ENCODE data around the gene DOCK10. TPM values are rescaled to one million over a fixed set of nuclear protein-coding genes. Genes with fewer than 3 reads are reported as not detected.
A peak's percentile ranks its signal among the peaks of the same experiment; 100 is the strongest.

The DOCK10 gene
- total and polyA plus RNA-seq, 4 donors: 7.6 to 81.8 (median 42.6) TPM

DNA sequence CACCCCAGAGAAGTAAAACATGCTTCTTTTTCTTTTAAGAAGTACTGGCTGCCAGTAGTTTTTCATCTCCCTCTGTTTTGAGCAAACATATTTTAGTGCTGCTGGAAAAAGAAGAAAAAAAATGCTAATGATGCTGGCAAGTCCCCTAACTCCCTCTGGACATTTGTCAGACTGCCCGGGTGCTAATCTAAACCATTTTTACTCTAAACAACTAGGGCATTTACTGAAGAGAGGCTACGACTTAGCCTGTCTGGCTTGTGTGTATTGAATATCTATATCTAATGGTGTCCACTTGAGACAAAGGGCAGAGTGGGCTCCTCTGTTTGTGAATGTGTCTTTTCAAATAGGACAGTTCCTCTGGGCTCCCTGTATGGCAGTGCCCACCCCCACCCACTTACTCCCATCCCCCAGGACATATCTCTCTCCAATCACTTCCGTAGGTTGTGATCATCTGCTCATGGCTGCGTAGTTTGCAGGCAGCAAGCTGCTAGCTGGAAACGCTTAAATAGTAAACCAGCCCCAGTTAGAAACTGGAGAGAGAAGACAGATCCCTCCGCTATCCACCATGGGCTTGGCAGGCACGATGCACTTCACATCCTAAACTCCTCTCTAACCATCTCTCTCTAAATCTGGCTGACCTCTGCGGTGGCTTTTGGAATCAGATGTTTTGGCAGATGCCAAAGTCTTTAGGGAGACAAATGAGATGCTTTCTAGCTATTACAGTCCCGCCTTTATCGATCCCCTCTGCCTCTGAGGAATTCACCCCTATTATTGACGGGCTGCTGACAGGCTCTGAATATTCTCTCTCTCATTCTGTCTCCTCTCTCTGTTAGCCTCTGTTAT is 58.3 kb downstream of the DOCK10 start:
- H3K36me3 ChIP-seq (ENCODE audit: control insufficient read depth in 1 of 2, insufficient read depth in 2 of 2, low read length in 1 of 2): no peaks in the 10 kb centered on the region
- DNase-seq (no peak), ATAC-seq (ENCODE audit: low FRiP score) (peak; percentile 53)
- intact Hi-C loops (cut with DNase I): loop anchor here (5.0 kb wide), 3 partner anchors 42 to 72 kb away; no protein-coding TSS in a partner anchor
- H3K4me1 ChIP-seq (ENCODE audit: control insufficient read depth in 1 of 2, insufficient read depth in 2 of 2, low read length in 2 of 2): peaks cover 0 to 2% of the 10 kb centered on the region in 2 donors
- WGBS, 2 donors: 28 to 29% methylated on average over 11 of the region's 11 CpGs
- peak overlapping the region; percentile 81 to 94 for H3K4me3 ChIP-seq (ENCODE audit: low read length in 2 of 2)
- H3K27me3 ChIP-seq (ENCODE audit: control insufficient read depth in 1 of 2, insufficient read depth in 2 of 2, low read length in 1 of 2): no peaks in the 10 kb centered on the region
- H3K27ac ChIP-seq (ENCODE audit: low read depth in 1 of 2, low read length in 2 of 2): peak overlapping the region; percentile 54 to 88
- H3K9me3 ChIP-seq (ENCODE audit: control insufficient read depth, low read length): no peaks in the 10 kb centered on the region

DNA sequence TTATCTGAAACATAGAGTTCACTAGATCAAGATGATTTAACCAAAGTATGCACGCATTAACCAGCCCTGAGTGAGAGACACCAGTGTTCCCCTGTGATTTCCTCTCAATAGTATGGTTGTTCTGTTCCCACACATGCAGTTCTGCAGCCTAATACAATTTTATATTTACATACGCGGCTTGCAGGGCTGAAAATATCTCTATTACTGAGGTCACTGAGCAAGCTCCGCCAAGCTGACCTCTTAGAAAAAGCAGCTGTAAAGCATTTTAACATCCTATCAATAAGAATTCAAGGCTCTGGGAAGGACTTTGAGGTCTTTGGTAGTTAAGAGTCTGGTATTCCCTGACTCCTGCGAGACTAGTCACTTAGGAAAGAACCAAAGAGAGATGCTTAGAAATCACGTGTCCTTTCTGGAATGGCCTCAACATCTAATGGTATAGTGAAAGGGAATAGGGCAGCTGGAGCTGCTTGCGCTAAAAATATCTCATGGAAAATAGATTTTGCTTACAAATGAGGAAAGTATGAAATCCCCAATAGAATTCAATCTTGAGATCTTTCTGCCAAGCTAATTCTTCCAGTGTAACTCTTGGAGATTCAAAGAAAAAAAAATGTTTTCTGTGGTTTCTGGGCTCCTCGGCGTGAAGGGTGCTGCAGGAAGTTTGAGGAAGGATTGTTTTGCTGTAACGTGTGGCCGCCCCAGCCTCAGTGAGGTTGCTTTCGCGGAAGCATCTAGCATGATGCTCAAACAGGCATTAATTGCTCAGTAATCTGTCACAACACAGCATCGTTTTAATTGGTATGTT is 59.2 kb downstream of the DOCK10 start:
- Histone ChIP-seq H3K36me3 (ENCODE audit: control insufficient read depth in 1 of 2, insufficient read depth in 2 of 2, low read length in 1 of 2) (no peaks in the 10 kb centered on the region), H3K9me3 (ENCODE audit: control insufficient read depth, low read length) (no peaks in the 10 kb centered on the region), H3K4me1 (ENCODE audit: control insufficient read depth in 1 of 2, insufficient read depth in 2 of 2, low read length in 2 of 2) (peaks cover 0 to 2% of the 10 kb centered on the region in 2 donors), H3K4me3 (ENCODE audit: low read length in 2 of 2) (peak overlapping the region; percentile 81 to 94), H3K27me3 (ENCODE audit: control insufficient read depth in 1 of 2, insufficient read depth in 2 of 2, low read length in 1 of 2) (no peaks in the 10 kb centered on the region), H3K27ac (ENCODE audit: low read depth in 1 of 2, low read length in 2 of 2) (peak overlapping the region; percentile 88 to 89)
- 4% methylated on average over 14 of the region's 14 CpGs for WGBS, 2 donors
- ATAC-seq (ENCODE audit: low FRiP score) (peak; percentile 63), DNase-seq (peak in 1 of 2 donors; percentile 58)
- intact Hi-C loops (cut with DNase I): loop anchor here (5.0 kb wide), 3 partner anchors 41 to 71 kb away; no protein-coding TSS in a partner anchor

DNA sequence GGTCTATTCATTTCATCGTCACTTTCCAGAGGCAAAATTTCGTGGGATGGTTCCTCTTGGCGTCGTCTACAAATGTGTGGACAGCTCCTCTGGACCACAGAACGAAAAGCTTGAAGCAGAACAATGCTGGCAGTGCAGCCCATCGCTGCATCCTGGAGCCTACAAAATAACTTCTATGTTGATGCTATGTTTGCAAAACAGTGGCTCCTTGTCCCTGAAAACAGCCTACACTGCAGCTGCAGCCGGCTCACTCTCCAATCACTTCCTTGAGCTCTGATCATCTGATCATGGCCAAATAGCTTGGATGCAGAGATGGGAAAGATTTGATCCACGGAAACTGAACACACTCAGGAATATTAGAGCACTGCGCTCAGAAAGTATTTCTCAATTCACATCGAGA is 60.0 kb downstream of the DOCK10 start:
- ATAC-seq (ENCODE audit: low FRiP score) (peak; percentile 66), DNase-seq (peak in 1 of 2 donors; percentile 51)
- Histone ChIP-seq H3K27me3 (ENCODE audit: control insufficient read depth in 1 of 2, insufficient read depth in 2 of 2, low read length in 1 of 2) (no peaks in the 10 kb centered on the region), H3K4me1 (ENCODE audit: control insufficient read depth in 1 of 2, insufficient read depth in 2 of 2, low read length in 2 of 2) (peaks cover 0 to 2% of the 10 kb centered on the region in 2 donors), H3K36me3 (ENCODE audit: control insufficient read depth in 1 of 2, insufficient read depth in 2 of 2, low read length in 1 of 2) (no peaks in the 10 kb centered on the region), H3K9me3 (ENCODE audit: control insufficient read depth, low read length) (no peaks in the 10 kb centered on the region), H3K27ac (ENCODE audit: low read depth in 1 of 2, low read length in 2 of 2) (peak overlapping the region; percentile 36 to 93), H3K4me3 (ENCODE audit: low read length in 2 of 2) (peak overlapping the region; percentile 81 to 94)
- intact Hi-C loops (cut with DNase I): loop anchor here (5.0 kb wide), 3 partner anchors 40 to 70 kb away; no protein-coding TSS in a partner anchor
- 11 to 12% methylated on average over 10 of the region's 10 CpGs for WGBS, 2 donors

DNA sequence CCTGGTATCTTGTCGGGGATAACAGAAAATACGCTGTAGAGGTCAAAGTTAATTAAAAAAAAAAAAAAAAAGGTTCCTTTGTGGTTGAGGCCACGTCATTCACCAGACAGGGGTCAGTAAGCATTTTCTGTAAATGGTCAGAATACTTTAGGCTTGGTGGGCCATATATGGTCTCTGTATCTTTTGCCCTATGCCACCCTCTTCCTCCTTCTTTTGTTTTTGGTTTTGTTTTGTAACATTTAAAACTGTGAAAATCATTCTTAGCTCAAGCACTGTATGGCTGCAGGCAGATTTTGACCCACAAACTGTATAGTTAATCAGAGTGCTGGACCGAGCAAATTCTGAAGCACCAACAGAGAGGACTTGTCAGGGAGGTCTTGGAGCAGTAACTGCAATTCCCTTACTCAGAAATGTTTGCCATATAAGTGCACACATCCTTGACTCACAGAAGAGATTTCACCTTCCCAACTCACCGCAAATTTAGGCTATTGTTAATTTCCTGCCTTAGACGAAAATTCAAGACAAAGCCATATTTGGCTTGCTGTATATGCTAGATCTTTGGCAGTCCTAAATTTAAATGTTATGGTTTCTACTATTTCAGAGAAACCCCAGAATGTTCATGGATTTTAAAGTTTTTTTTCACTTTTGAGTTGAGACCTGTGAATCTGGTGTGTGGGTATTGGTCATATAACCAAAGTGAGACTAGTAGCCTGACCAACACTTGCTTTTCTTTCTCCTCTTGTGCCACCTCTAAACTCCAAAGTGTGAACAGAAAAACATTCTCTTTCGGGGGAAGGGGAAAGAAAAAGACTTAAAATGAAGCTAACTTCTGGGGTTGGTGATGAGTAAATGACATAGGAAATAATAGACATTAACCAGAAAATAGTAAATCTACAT is 65.4 kb downstream of the DOCK10 start:
- Histone ChIP-seq H3K4me1 (ENCODE audit: control insufficient read depth in 1 of 2, insufficient read depth in 2 of 2, low read length in 2 of 2) (no peaks in the 10 kb centered on the region), H3K4me3 (ENCODE audit: low read length in 2 of 2) (peak overlapping the region in 1 of 2 donors; percentile 26), H3K27ac (ENCODE audit: low read depth in 1 of 2, low read length in 2 of 2) (no peak overlapping the region), H3K36me3 (ENCODE audit: control insufficient read depth in 1 of 2, insufficient read depth in 2 of 2, low read length in 1 of 2) (no peaks in the 10 kb centered on the region), H3K9me3 (ENCODE audit: control insufficient read depth, low read length) (no peaks in the 10 kb centered on the region), H3K27me3 (ENCODE audit: control insufficient read depth in 1 of 2, insufficient read depth in 2 of 2, low read length in 1 of 2) (no peaks in the 10 kb centered on the region)
- no peak for ATAC-seq (ENCODE audit: low FRiP score)
- WGBS, 2 donors: 70 to 79% methylated on average over 7 of the region's 7 CpGs
- intact Hi-C loops (cut with DNase I): no loop called here
- DNase-seq: no peak

DNA sequence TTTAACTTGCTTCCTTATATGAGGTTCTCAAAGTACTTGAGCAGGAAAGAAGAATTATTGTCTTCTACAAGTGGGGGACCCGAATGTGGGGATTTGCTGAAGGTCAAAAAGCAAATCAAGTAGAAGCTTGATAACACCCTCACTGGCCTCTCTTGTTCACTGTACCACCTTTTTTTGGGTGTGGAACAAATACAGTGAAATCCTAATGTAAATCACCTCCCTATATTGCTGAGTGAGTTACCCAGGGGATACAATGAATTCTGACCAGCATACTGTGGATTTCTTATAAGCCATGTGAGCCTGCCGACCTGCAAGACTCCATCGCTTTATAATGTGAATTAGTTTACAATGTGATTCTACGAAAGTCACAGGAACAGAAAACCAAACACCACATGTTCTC is 66.5 kb downstream of the DOCK10 start:
- Histone ChIP-seq H3K9me3 (ENCODE audit: control insufficient read depth, low read length) (no peaks in the 10 kb centered on the region), H3K27me3 (ENCODE audit: control insufficient read depth in 1 of 2, insufficient read depth in 2 of 2, low read length in 1 of 2) (no peaks in the 10 kb centered on the region), H3K4me1 (ENCODE audit: control insufficient read depth in 1 of 2, insufficient read depth in 2 of 2, low read length in 2 of 2) (no peaks in the 10 kb centered on the region), H3K36me3 (ENCODE audit: control insufficient read depth in 1 of 2, insufficient read depth in 2 of 2, low read length in 1 of 2) (no peaks in the 10 kb centered on the region), H3K4me3 (ENCODE audit: low read length in 2 of 2) (no peak overlapping the region), H3K27ac (ENCODE audit: low read depth in 1 of 2, low read length in 2 of 2) (no peak overlapping the region)
- ATAC-seq (ENCODE audit: low FRiP score) (no peak), DNase-seq (no peak)
- 78 to 80% methylated on average over 4 of the region's 4 CpGs for WGBS, 2 donors
- intact Hi-C loops (cut with DNase I): no loop called here

DNA sequence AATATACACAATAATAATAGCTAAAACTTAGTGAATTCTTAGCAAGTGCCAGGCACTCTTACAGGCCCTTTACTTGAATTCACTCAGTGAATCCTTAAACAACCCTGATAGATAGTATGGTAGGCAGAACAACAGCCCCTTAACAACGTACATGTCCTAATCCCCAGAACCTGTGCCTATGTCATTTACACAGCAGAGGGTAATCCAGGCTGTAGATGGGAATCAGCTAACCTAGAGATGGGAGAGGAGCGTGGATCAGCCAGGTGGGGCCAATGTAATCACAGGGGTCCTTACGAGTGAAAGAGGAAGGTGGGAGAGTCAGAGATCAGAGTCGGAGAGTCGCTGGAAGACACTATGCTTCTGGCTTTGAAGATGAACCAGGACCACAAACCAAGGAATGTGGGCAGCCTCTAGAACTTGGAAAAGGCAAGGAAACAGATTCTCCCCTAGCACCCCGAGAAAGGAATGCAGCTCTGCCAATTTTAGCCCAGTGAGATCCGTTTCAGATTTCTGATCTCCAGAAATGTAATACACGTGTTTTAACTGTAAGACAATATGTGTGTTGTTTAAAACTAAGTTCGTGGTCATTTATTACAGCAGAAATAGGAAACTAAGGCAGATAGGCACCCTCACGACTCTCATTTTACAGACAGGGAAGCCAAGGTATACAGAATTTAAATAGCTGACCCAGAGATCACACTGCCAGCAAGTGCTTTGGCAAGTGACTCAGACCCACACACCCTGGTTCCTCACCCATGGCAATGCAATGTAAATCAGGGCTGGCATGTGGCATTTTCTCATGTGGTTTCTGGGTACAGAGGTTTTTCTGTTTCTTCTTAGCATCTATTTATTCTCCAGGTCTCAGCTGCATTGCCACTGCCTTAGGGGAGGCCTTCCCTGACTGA is 68.9 kb downstream of the DOCK10 start:
- H3K9me3 ChIP-seq (ENCODE audit: control insufficient read depth, low read length): no peaks in the 10 kb centered on the region
- no peaks in the 10 kb centered on the region for H3K36me3 ChIP-seq (ENCODE audit: control insufficient read depth in 1 of 2, insufficient read depth in 2 of 2, low read length in 1 of 2)
- DNase-seq (peak in 1 of 2 donors; percentile 56), ATAC-seq (ENCODE audit: low FRiP score) (peak; percentile 64)
- intact Hi-C loops (cut with DNase I): loop anchor here in 1 of 2 donors (5.0 kb wide), 1 partner anchor 36 kb away; no protein-coding TSS in a partner anchor
- peak overlapping the region; percentile 76 to 93 for H3K27ac ChIP-seq (ENCODE audit: low read depth in 1 of 2, low read length in 2 of 2)
- WGBS, 2 donors: 28 to 32% methylated on average over 10 of the region's 10 CpGs
- no peaks in the 10 kb centered on the region for H3K27me3 ChIP-seq (ENCODE audit: control insufficient read depth in 1 of 2, insufficient read depth in 2 of 2, low read length in 1 of 2)
- H3K4me3 ChIP-seq (ENCODE audit: low read length in 2 of 2): peak overlapping the region in 1 of 2 donors; percentile 16
- H3K4me1 ChIP-seq (ENCODE audit: control insufficient read depth in 1 of 2, insufficient read depth in 2 of 2, low read length in 2 of 2): peaks cover 0 to 10% of the 10 kb centered on the region in 2 donors

DNA sequence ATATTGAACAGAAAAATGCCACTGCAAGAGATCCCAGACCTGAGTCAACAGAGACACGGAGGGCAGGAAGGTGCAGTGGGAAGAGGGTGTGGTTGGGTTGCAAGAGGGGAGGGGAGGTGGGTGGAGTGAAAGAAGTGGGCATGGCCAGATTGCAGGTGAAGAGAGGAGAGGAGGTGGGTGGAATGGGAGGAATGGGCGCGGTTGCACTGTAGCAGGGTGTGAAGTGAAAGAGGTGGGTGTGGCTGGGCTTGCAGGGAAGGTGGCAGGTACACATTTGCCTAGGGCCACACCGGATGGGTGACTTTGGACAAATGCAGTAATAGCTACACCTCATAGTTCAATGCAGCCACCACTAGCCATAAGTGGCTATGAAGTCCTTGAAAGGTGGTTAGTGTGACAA is 71.1 kb downstream of the DOCK10 start:
- no peaks in the 10 kb centered on the region for H3K36me3 ChIP-seq (ENCODE audit: control insufficient read depth in 1 of 2, insufficient read depth in 2 of 2, low read length in 1 of 2)
- peak overlapping the region in 1 of 2 donors; percentile 50 for H3K27ac ChIP-seq (ENCODE audit: low read depth in 1 of 2, low read length in 2 of 2)
- no peaks in the 10 kb centered on the region for H3K9me3 ChIP-seq (ENCODE audit: control insufficient read depth, low read length)
- WGBS, 2 donors: 85 to 89% methylated on average over 4 of the region's 4 CpGs
- ATAC-seq (ENCODE audit: low FRiP score): no peak
- intact Hi-C loops (cut with DNase I): loop anchor here in 1 of 2 donors (5.0 kb wide), 1 partner anchor 34 kb away; no protein-coding TSS in a partner anchor
- H3K27me3 ChIP-seq (ENCODE audit: control insufficient read depth in 1 of 2, insufficient read depth in 2 of 2, low read length in 1 of 2): no peaks in the 10 kb centered on the region
- H3K4me1 ChIP-seq (ENCODE audit: control insufficient read depth in 1 of 2, insufficient read depth in 2 of 2, low read length in 2 of 2): peaks cover 2 to 10% of the 10 kb centered on the region in 2 donors
- DNase-seq: no peak
- no peak overlapping the region for H3K4me3 ChIP-seq (ENCODE audit: low read length in 2 of 2)

All from aorta (tissue), 5 donors.